GM19099 (cell line): Measurements from ENCODE around the gene DIS3L2.

Experiments used
- POLR2A ChIP-seq: IDR thresholded peaks from 3 replicates; pipeline ENCODE4 v1.6.1; 2011; ENCODE audit warnings: low read depth; ENCODE audit not compliant: insufficient read length; ENCODE audit errors: extremely low read depth

Gene DIS3L2

GRCh38 chr2:232332940-232333259 is 371.4 kb downstream of the DIS3L2 start:
- no peak for TF ChIP-seq POLR2A

GRCh38 chr2:232333361-232334135 is 372.0 kb downstream of the DIS3L2 start:
- no peak for TF ChIP-seq POLR2A

- no peak for TF ChIP-seq POLR2A
Measured at GRCh38 chr2:232335859-232336215, 374.3 kb downstream of the DIS3L2 start.

GRCh38 chr2:232336241-232336736 is 374.8 kb downstream of the DIS3L2 start:
- no peak for TF ChIP-seq POLR2A

- TF ChIP-seq POLR2A, result no peak
Measured at GRCh38 chr2:232336981-232337720, 375.6 kb downstream of the DIS3L2 start.

GRCh38 chr2:232338759-232339106 is 377.2 kb downstream of the DIS3L2 start:
- TF ChIP-seq POLR2A, result no peak

GRCh38 chr2:232339121-232340081 is 377.9 kb downstream of the DIS3L2 start:
- no peak for TF ChIP-seq POLR2A

- no peak for TF ChIP-seq POLR2A
Measured at GRCh38 chr2:232340171-232340935, 378.8 kb downstream of the DIS3L2 start.

GRCh38 chr2:232341061-232341738 is 379.7 kb downstream of the DIS3L2 start:
- no peak for TF ChIP-seq POLR2A

GRCh38 chr2:232341739-232342126 is 380.2 kb downstream of the DIS3L2 start:
- TF ChIP-seq POLR2A, result no peak

- no peak for TF ChIP-seq POLR2A
Measured at GRCh38 chr2:232342635-232343565, 381.4 kb downstream of the DIS3L2 start.

GRCh38 chr2:232343821-232344220 is 382.3 kb downstream of the DIS3L2 start:
- no peak for TF ChIP-seq POLR2A

- no peak for TF ChIP-seq POLR2A
Measured at GRCh38 chr2:232345251-232345650, 383.7 kb downstream of the DIS3L2 start.

GRCh38 chr2:232347369-232347768 is 385.9 kb downstream of the DIS3L2 start:
- no peak for TF ChIP-seq POLR2A

GRCh38 chr2:232348936-232349335 is 387.4 kb downstream of the DIS3L2 start:
- no peak for TF ChIP-seq POLR2A
